K562 (cell line): ENCODE results near the gene STRN3.

Source experiments
- CTCF ChIP-seq, 3 experiments: IDR thresholded peaks in 2 of 3; conservative IDR thresholded peaks in 1 of 3; 2 replicates each; pipeline ENCODE4 v1.5.1; 2011 to 2012; ENCODE audit warnings: low read length in 3 of 3, mild to moderate bottlenecking in 3 of 3, control low read depth in 2 of 3, improper control_type of control experiment in 1 of 3, inconsistent platforms in 1 of 3, low read depth in 1 of 3, mixed read lengths in 1 of 3, moderate library complexity in 1 of 3; ENCODE audit not compliant: insufficient read depth in 2 of 3
- ETV6 ChIP-seq, 3 experiments: fragments of 150-350 bp in 1 of 3; sonication (generic) in 1 of 3; formaldehyde crosslinking in 1 of 3; IDR thresholded peaks; 2 replicates each; pipeline versions ENCODE4 v1.6.1 to v1.8.0; 2014 to 2022; ENCODE audit warnings: borderline replicate concordance in 2 of 3, low read depth in 2 of 3, antibody characterized with exemption in 1 of 3, low read length in 1 of 3, mild to moderate bottlenecking in 1 of 3, missing genetic modification reagents in 1 of 3
- GATAD2A ChIP-seq: fragments of 450-650 bp; IDR thresholded peaks from 2 replicates; pipeline ENCODE4 v1.6.1; 2017
- HNRNPK ChIP-seq: fragments of 200-400 bp; formaldehyde crosslinking; IDR thresholded peaks from one replicate; pipeline ENCODE4 v1.6.1; 2018; ENCODE audit warnings: mild to moderate bottlenecking, low read depth, low read length; ENCODE audit not compliant: poor library complexity, severe bottlenecking
- MAX ChIP-seq: sonication (generic); formaldehyde crosslinking; IDR thresholded peaks from 2 replicates; pipeline ENCODE4 v1.9.0; 2022; ENCODE audit warnings: mild to moderate bottlenecking, missing genetic modification reagents
- POLR3A ChIP-seq: IDR thresholded peaks from 2 replicates; pipeline ENCODE4 v1.6.1; 2011; ENCODE audit warnings: borderline replicate concordance, mild to moderate bottlenecking, moderate library complexity; ENCODE audit not compliant: insufficient read length, insufficient read depth; ENCODE audit errors: extremely low read depth
- RAD21 ChIP-seq, 2 experiments: fragments of 250-450 bp in 1 of 2; fragments of 450-650 bp in 1 of 2; sonication (Bioruptor Pico) in 1 of 2; formaldehyde crosslinking in 1 of 2; IDR thresholded peaks in 1 of 2; conservative IDR thresholded peaks in 1 of 2; 2 replicates each; pipeline versions ENCODE4 v1.4.0 to v1.8.0; 2020 to 2022; ENCODE audit warnings: mild to moderate bottlenecking in 2 of 2, moderate library complexity in 1 of 2
- SRSF9 ChIP-seq: fragments of 200-400 bp; formaldehyde crosslinking; IDR thresholded peaks from 2 replicates; pipeline ENCODE4 v1.6.1; 2017; ENCODE audit warnings: low read depth, low read length, borderline replicate concordance
- TRIM24 ChIP-seq, 2 experiments: fragments of 450-650 bp; IDR thresholded peaks; 2 replicates each; pipeline ENCODE4 v1.6.1; 2016
- TF ChIP-seq, protein P1 (sequence below): fragments of 250-450 bp; sonication (Bioruptor Pico); IDR thresholded peaks from 2 replicates; pipeline ENCODE4 v1.9.0; 2021; ENCODE audit warnings: mild to moderate bottlenecking
- TF ChIP-seq, protein P2 (sequence below): fragments of 150-350 bp; conservative IDR thresholded peaks from 2 replicates; pipeline ENCODE4 v1.6.1; 2014; ENCODE audit warnings: low read length

DNA sequence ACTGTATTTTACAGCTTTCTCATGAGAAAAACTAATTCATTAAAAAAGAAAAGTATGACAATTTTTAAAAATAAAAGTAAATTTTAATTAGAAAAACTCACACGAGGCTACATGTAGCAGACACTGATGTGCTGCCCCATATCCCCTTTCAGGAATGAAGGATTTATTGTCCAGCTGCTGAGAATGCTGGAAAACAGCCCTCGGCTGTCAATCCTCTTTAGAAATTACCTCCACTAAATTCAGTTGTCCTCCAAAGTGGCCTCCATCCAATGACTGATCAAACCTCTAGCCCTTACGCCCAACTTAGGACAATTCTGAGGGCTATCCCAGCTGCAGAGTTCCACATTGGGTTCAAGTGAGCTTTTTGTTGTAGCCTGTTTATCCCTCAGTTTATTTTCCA is 30.5 kb downstream of the STRN3 start:
- no peak for TF ChIP-seq POLR3A
- no peak for TF ChIP-seq SRSF9
- TF ChIP-seq CTCF (IDR thresholded peaks at IDR 0.05 in 2 of 3, conservative IDR thresholded peaks at IDR 0.05 in 1 of 3; ENCODE audit: insufficient read depth in 2 of 3, low read depth in 1 of 3, low read length in 3 of 3) = no peak
- TF ChIP-seq MAX (CRISPR knock-in tag) = no peak
- no peak for TF ChIP-seq HNRNPK
- TF ChIP-seq TRIM24 (IDR thresholded peaks at IDR 0.05) = no peak
- no peak for TF ChIP-seq ETV6 (IDR thresholded peaks at IDR 0.05; ENCODE audit: borderline replicate concordance in 1 of 2, low read depth in 2 of 2, low read length in 1 of 2)
- no peak for TF ChIP-seq ETV6 (CRISPR knock-in tag; IDR thresholded peaks at IDR 0.05; ENCODE audit: borderline replicate concordance)
- TF ChIP-seq GATAD2A = no peak
- TF ChIP-seq RAD21 (CRISPR knock-in tag; conservative IDR thresholded peaks at IDR 0.05 in 1 of 2, IDR thresholded peaks at IDR 0.05 in 1 of 2) = no peak
- TF ChIP-seq, protein P1, sequence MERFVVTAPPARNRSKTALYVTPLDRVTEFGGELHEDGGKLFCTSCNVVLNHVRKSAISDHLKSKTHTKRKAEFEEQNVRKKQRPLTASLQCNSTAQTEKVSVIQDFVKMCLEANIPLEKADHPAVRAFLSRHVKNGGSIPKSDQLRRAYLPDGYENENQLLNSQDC (CRISPR knock-in tag) = no peak
- TF ChIP-seq, protein P2, sequence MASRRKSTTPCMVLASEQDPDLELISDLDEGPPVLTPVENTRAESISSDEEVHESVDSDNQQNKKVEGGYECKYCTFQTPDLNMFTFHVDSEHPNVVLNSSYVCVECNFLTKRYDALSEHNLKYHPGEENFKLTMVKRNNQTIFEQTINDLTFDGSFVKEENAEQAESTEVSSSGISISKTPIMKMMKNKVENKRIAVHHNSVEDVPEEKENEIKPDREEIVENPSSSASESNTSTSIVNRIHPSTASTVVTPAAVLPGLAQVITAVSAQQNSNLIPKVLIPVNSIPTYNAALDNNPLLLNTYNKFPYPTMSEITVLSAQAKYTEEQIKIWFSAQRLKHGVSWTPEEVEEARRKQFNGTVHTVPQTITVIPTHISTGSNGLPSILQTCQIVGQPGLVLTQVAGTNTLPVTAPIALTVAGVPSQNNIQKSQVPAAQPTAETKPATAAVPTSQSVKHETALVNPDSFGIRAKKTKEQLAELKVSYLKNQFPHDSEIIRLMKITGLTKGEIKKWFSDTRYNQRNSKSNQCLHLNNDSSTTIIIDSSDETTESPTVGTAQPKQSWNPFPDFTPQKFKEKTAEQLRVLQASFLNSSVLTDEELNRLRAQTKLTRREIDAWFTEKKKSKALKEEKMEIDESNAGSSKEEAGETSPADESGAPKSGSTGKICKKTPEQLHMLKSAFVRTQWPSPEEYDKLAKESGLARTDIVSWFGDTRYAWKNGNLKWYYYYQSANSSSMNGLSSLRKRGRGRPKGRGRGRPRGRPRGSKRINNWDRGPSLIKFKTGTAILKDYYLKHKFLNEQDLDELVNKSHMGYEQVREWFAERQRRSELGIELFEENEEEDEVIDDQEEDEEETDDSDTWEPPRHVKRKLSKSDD = no peak
